C4-2B (cell line): ENCODE results near the gene CLSTN3.

ENCODE experiments used
- CTCF ChIP-seq: fragments of 450-650 bp; conservative IDR thresholded peaks from 2 replicates; pipeline ENCODE4 v1.5.1; 2017; ENCODE audit warnings: mild to moderate bottlenecking
- ZFX ChIP-seq: fragments of 450-650 bp; IDR thresholded peaks from 2 replicates; pipeline ENCODE4 v1.6.1; 2017

- no peak for TF ChIP-seq CTCF
- no peak for TF ChIP-seq ZFX
These were observed 4.4 kb downstream of the CLSTN3 start for GRCh38 chr12:7134396-7135166.
